Measurements from ENCODE around the gene B9D2.
A peak's percentile ranks its signal among the peaks of the same experiment; 100 is the strongest.

The B9D2 gene

GRCh38 chr19:41364524-41365391 lies 809 bp upstream of the B9D2 start:
- H3K27ac ChIP-seq, result peak overlapping the region; percentile 100
- no peaks in the 10 kb centered on the region for H3K27me3 ChIP-seq (replicated peaks)
- in situ Hi-C loops (cut with HindIII; ENCODE audit: low pct_ligation_motif_present, low sequenced_read_pairs), result no loop called here
- no peak for TF ChIP-seq CTCF (IDR thresholded peaks at IDR 0.05; ENCODE audit: low read depth, low read length, missing control alignments)
- H3K36me3 ChIP-seq (replicated peaks), result no peaks in the 10 kb centered on the region
- DNase-seq, result no peak
- H3K4me3 ChIP-seq (ENCODE audit: low read depth, low read length), result peak overlapping the region; percentile 79

- H3K27me3 ChIP-seq (replicated peaks), result no peaks in the 10 kb centered on the region
- TF ChIP-seq CTCF (IDR thresholded peaks at IDR 0.05; ENCODE audit: low read depth, low read length, missing control alignments), result no peak
- DNase-seq, result no peak
- in situ Hi-C loops (cut with HindIII; ENCODE audit: low pct_ligation_motif_present, low sequenced_read_pairs), result no loop called here
- H3K36me3 ChIP-seq (replicated peaks), result no peaks in the 10 kb centered on the region
- H3K4me3 ChIP-seq (ENCODE audit: low read depth, low read length), result peak overlapping the region; percentile 79
- peak overlapping the region; percentile 100 for H3K27ac ChIP-seq
Measured at GRCh38 chr19:41363371-41363752, 587 bp downstream of the B9D2 start.

GRCh38 chr19:41362143-41362847 lies 1.7 kb downstream of the B9D2 start:
- no peak for DNase-seq
- Histone ChIP-seq H3K27ac (no peak overlapping the region), H3K27me3 (replicated peaks) (no peaks in the 10 kb centered on the region), H3K36me3 (replicated peaks) (no peaks in the 10 kb centered on the region), H3K4me3 (ENCODE audit: low read depth, low read length) (no peak overlapping the region)
- in situ Hi-C loops (cut with HindIII; ENCODE audit: low pct_ligation_motif_present, low sequenced_read_pairs), result no loop called here
- no peak for TF ChIP-seq CTCF (IDR thresholded peaks at IDR 0.05; ENCODE audit: low read depth, low read length, missing control alignments)

GRCh38 chr19:41359741-41360140 lies 4.2 kb downstream of the B9D2 start:
- in situ Hi-C loops (cut with HindIII; ENCODE audit: low pct_ligation_motif_present, low sequenced_read_pairs), result no loop called here
- Histone ChIP-seq H3K27me3 (replicated peaks) (no peaks in the 10 kb centered on the region), H3K36me3 (replicated peaks) (no peaks in the 10 kb centered on the region), H3K27ac (no peak overlapping the region), H3K4me3 (ENCODE audit: low read depth, low read length) (no peak overlapping the region)
- no peak for TF ChIP-seq CTCF (IDR thresholded peaks at IDR 0.05; ENCODE audit: low read depth, low read length, missing control alignments)
- DNase-seq, result no peak

GRCh38 chr19:41357746-41358145 lies 6.2 kb downstream of the B9D2 start:
- TF ChIP-seq CTCF (IDR thresholded peaks at IDR 0.05; ENCODE audit: low read depth, low read length, missing control alignments), result no peak
- Histone ChIP-seq H3K4me3 (ENCODE audit: low read depth, low read length) (no peak overlapping the region), H3K27ac (no peak overlapping the region), H3K27me3 (replicated peaks) (no peaks in the 10 kb centered on the region), H3K36me3 (replicated peaks) (no peaks in the 10 kb centered on the region)
- no peak for DNase-seq
- in situ Hi-C loops (cut with HindIII; ENCODE audit: low pct_ligation_motif_present, low sequenced_read_pairs), result no loop called here
